ENCODE data around the gene QPCTL.

DNA sequence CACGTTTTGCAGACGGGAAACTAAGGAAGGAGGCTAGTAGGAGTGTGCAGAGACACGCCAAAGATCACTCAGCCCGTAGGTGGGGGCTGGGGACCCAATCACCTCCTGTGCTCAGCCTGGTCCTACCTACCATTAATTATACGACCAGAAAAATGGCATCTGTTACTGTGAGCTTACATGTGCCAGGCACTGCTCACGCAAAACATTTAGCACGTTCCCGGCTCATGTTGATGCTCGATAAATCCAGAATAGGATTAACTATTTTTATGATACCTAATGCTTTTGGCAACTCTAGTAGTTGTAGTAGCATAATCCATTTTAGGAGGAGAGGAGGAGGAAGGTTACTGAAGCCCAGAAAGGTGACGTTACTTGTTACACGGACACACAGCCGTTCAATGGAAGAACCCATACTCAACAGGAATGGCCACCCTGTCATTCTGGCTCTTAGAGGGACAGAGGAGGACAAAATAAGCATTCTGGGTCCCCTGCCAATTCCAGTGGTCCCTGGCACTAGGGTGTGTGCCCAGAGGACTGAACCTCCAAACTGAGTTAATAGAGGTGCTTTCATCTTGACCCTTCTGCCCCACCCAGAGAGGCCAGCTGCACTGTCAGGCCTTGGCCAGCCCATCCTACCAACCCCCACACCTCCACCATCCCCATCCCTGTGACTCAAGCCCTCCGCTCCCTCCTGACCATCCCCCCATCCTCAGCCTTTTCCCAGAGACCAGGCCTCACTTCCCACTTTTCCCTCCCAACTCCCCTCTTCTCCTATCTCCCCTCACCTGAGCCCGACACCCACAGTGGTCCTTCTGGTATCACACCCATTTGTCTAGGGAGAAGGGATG, 48.3 kb upstream of the QPCTL start:
- TF ChIP-seq EZH2 (IDR thresholded peaks at IDR 0.05) (no peak), POLR2AphosphoS5 (IDR thresholded peaks at IDR 0.05; ENCODE audit: borderline replicate concordance, low read depth, low read length) (no peak)
